Measurements from ENCODE around the gene THSD4. TPM values are rescaled to one million over a fixed set of nuclear protein-coding genes. Genes with fewer than 3 reads are reported as not detected.
"Not testable (repeated sequence)": the region's sequence is repeated elsewhere in the genome, so short reads cannot be mapped to it uniquely, and the experiment has no call there.

THSD4 gene
- total RNA-seq, 1 donor from 2014 or later: 116 TPM

DNA sequence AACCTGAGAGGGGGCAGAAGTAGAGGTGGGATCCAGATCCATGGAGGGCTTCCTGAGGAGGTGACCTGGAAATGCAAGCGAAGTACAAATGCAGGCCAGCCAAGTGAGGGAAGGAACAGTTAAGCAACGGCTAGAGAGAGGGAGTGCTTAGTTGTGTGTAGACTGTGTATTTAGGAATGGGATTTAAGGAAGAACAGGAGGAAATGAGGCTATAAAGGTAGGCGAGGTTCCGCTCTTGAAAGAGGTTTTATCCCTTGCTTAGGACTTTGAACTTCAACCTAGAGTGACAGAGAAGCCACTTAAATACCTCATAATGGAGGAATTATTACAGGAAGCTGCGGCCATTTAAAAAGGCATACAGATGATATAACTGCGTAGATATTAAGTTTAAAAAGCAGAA, 295.1 kb downstream of the THSD4 start:
- intact Hi-C loops (cut with DNase I): no loop called here

DNA sequence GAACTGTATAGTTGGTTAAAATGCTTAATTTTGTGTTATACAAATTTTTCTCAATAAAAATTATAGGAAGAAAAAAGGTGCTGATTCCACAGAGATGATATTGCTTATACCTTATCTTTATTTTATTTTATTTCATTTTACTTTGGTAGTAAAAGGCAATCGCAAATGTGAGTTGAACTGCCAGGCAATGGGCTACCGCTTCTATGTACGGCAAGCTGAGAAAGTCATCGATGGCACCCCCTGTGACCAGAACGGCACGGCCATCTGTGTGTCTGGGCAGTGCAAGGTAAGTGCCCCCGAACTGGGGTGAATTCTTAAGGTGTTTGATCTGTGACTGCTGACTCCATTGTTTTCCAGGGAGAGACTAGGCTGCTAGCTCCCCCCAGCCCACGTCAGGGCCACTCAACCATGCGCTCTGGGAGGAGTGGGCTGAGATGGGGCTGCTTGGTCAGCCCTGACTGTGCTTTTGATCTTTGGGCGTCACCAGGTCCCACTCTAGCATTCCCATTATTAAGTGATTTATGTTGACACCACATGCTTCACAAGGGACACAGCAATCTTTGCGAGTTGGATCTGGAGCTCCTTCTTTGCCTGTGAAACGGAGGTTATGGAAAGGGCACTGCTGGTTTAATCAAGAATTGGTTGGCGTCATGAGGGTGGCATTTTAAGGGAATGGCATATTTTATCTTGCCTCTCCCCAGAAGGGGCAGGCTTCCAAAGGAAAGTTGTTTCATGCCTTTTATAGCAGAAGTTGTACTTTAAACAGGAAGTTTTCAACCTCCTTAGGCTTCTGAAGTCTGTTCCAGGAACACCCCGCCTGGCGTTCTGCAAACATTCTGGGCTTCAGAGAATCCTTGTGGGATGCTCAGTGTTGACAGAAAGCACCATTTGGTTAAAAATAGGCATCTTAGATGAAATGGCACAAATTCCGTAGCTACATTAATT, 296.5 kb downstream of the THSD4 start:
- intact Hi-C loops (cut with DNase I): no loop called here
- no peak for DNase-seq (ENCODE audit: low spot score)

More for the DNA sequence above, 295.1 kb downstream of the THSD4 start:
- DNase-seq (ENCODE audit: low spot score): no peak

DNA sequence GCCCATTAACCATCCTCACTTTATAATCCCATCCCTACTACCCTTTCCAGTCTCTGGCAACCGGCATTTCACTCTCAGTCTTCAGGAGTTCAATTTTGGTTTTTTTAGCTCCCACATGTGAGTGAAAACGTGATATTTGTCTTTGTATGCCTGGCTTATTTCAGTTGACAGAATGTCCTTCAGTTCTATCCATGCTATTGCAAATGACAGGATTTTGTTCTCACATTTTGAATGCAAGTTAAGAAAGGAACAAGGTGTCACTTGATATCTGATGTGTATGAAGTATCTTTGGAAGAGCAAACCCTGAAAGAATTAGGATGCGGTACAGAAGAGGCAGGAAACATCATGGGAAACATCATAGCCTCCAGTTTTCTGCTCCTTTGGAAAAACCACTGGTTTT, 298.1 kb downstream of the THSD4 start:
- intact Hi-C loops (cut with DNase I): no loop called here
- DNase-seq (ENCODE audit: low spot score): no peak

DNA sequence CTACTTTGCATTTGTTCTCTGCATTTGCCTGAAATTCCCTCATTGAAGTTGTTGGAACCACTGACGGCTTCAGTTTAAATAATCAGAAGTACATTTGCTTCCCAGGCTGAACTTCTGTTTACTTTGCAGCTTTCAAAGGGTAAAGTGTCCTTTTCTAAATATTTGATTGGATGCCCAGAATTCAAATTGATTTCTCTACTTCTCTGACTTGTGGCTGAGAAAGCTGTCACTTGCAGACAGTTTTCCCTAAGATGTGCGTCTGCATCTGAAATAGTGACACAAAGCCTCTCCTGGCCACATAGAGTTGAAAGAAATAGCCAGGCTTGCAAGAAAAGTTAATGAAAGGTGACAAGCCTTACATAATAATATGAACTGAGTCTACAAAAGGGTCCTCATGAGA, 299.6 kb downstream of the THSD4 start:
- intact Hi-C loops (cut with DNase I): no loop called here
- no peak for DNase-seq (ENCODE audit: low spot score)

DNA sequence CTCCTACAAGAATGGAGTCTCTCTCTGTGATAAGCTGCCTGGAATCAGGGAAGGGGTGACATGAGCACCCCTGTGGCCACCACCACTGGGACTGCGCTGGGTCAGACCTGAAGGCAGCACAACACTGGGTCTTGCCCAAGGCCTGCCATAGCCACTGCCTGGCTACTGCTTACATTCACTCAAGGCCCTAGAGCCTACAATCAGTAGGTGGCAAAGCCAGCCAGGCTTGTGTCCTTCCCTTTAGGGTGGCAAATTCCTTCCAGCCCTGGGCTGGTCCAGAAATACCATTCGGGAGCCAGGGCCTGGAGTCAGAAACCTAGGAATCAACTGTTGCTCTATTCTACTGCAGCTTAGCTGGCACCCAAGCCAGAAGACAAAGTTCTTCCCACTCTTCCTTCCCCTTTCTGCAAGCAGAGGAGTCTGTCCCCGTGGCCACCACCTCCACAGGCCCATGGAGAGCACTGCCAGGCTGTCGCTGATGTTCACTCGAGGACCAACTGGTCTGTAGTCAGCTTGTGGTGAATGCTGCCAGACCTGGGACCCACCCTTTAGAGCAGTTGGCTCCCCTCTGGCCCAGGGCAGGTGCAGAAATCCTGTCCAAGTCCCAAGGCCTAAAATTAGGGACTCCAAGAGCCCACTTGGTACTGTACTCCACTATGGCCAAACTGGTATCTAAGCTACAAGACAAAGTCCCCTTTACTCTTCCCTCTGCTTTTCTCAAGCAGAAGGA, 307.4 kb downstream of the THSD4 start:
- no peak for DNase-seq (ENCODE audit: low spot score)
- intact Hi-C loops (cut with DNase I): no loop called here

DNA sequence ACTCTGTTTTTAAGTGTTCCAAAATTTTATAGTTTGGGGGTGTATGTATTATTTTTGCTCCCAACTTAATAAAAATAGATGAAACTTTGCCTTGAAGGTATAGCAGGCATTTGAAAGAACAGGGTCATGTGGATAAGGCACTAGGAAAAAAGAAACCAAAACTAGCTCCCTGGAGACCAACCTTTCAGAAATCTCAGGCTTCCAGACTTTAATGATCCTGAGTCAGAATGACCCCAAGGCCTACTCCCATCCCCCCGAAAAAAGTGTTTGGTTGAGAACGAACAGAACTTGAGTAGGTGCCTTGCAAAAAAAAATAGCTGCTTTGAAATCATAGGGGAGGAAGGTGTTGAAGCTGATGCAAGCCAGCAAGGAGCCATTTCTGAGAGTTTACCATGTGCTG, 309.5 kb downstream of the THSD4 start:
- intact Hi-C loops (cut with DNase I): no loop called here
- no peak for DNase-seq (ENCODE audit: low spot score)

DNA sequence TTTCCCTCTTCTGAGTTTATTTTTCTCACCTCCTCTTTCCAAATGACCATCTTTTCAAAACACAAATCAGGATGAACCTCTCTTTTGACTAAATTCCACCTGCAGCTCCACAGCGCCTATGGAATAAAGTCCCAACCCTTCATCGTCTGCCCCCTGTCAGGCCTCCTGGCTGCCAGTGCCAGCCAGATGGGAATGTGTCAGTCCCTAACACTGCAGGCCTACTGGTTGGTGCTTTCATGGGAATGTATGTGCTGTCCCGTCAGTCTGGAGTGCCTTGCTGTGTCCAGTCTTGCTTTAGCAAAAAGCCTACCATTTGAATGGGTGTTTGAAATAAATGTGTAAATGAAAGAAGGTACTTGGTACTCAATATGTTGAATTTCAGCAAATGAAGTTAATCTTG, 310.1 kb downstream of the THSD4 start:
- no peak for DNase-seq (ENCODE audit: low spot score)
- intact Hi-C loops (cut with DNase I): no loop called here

DNA sequence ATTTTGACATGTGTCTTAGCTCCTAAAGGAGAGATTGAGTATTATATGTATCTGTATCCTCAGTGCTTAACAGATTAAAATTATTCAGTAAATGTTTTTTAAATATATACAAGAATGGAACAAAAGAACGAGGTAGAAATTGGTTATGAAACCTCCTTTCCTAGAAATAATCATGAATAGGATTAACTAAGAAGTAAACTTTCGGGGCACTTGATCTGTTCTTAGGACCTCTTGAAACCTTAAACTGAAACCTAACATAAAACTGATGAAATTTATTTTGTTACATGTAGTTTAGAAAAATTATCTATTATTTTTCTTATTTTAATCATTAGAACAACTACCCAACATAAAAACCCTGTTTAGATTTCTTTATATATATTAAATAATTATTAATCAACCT, 311.5 kb downstream of the THSD4 start:
- DNase-seq (ENCODE audit: low spot score): no peak
- intact Hi-C loops (cut with DNase I): no loop called here

DNA sequence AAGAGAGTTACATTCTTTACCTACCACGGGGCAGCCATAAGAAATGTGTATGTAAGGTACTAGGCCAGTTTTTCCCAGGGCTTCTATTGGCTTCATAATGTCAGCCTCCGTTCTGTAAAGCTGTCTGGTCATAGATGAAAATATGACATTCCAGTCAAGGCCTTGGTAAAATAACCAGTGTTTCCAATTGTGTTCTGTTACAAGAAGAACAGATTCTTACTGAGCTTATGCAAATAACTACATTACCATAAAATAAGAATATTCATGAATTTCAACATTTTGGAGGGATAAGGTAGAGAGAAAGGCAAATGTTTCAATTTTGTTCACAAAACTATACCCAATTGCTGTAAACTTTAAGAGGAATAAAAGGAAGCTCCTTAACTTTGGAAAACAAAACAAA, 315.5 kb downstream of the THSD4 start:
- intact Hi-C loops (cut with DNase I): loop anchor here (10.0 kb wide), 1 partner anchor 96 kb away; no protein-coding TSS in a partner anchor
- no peak for DNase-seq (ENCODE audit: low spot score)

DNA sequence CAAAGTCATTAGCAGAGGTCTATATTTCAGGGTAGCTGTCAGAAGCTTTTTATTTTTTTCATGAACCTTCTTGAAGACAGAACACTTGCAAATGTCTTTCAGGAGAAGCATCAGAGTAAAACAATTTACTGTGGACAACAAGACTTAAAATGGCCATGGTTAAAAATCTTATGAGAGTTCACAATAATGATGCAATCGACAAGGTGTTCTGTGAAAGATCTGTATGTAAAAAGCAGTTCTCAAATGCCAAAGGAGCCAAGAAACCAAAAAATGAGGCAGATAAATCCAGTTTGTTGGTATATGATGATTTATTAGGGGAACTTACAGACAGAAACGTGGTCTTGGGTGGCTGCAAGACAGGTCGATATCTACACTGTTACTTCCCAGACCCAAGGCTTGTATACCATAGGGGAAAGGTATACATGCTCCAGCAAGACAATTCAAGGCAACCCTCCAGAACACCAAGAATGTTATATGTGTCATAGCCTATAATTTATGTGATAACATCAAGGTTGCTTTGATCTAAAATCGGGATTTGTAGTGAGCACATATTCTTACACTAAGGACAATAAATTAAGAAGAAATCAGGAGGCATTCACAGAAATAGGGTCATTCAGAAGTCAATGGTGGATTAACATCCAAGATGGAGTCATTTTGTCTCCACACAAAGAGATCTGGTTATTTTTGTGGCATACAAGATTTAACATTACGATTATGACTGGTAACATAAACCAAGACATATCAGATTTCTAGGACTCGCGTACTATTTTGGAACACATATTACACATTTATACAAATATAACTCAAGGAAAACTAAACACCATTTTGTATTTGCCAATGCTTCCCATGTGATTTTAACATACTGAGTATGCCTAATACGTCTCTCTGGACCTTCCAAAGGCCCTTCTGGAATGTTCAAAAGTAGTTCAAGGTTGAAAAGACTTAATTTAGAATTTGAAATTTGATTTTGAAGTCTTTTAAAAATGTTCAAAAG, 316.4 kb downstream of the THSD4 start:
- intact Hi-C loops (cut with DNase I): loop anchor here (10.0 kb wide), 1 partner anchor 97 kb away; no protein-coding TSS in a partner anchor
- no peak for DNase-seq (ENCODE audit: low spot score)

DNA sequence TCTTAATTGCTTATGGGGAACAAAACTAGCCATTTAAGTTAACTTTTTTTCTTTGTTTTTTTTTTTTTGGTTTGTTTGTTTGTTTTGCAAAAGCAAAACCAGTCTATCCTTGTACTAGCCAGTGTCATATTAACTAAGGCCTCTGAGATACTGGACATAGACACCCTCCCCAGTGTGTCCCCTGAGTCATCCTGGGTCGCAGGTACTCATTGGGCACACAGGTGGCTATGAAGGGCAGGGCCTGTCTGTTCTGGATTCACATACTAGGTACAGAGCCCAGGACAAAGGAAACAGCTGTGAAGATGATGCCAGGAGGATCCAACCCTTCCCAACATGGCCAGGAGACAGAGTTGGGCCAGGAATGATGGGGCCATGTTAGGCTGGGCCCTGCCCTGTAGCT, 318.1 kb downstream of the THSD4 start:
- intact Hi-C loops (cut with DNase I): loop anchor here (10.0 kb wide), 1 partner anchor 99 kb away; no protein-coding TSS in a partner anchor
- DNase-seq (ENCODE audit: low spot score): no peak

DNA sequence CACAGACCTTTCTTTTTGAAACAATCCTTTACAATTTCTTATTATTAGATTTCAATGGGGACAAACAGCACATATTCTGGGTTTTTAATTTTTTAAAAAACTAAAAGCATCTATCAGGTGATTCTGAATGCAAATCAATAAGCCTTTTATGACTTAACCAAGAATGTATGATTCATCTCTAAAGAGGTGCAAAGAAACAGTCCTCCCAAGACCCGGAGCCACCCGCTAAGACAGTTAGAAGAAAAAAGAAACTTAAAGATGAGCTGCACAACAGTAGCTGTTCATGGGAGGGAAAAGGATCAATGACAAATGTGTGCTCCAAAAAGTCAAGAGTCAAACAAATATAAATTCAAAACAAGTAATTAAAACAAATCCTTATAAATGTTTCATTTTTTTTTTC, 319.5 kb downstream of the THSD4 start:
- intact Hi-C loops (cut with DNase I): loop anchor here (10.0 kb wide), 1 partner anchor 100 kb away; no protein-coding TSS in a partner anchor

DNA sequence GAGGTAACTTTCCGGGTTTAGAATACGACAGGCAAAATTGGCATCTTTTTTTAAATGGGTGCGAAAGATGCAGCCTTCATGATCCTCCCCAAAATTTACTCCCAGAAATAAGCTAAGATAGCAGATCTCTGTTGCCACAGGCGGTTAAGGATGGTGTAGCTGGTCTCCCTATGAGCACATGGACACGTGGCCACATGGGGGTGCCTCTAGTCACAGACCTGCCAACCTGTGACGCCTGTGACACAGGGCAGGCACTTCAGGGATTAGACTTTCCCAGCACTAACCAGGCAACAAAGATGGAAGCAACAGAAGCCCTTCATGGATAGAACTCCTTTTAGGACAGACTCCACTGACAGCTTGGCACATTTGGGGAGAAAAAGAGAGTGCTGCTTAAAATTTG, 320.3 kb downstream of the THSD4 start:
- no peak for DNase-seq (ENCODE audit: low spot score)
- intact Hi-C loops (cut with DNase I): loop anchor here (10.0 kb wide), 1 partner anchor 101 kb away; no protein-coding TSS in a partner anchor

More for the DNA sequence above, 319.5 kb downstream of the THSD4 start:
- no peak for DNase-seq (ENCODE audit: low spot score)

DNA sequence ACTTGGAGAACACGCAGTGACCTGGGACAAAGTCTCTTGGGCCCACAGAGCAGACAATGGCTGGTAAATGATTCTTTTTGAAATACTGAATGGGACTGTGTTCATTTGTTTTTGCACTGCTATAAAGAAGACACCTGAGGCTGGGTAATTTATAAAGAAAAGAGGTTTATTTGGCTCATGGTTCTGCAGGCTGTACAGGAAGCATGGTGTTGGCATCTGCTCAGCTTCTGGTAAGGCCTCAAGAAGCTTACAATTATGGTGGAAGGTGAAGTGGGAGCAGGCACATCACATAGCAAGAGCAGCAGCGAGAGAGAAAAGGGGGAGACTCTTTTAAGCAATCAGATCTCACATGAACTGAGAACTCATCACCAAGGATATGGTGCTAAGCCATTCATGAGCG, 321.6 kb downstream of the THSD4 start:
- no peak for DNase-seq (ENCODE audit: low spot score)
- intact Hi-C loops (cut with DNase I): loop anchor here (10.0 kb wide), 1 partner anchor 102 kb away; no protein-coding TSS in a partner anchor

DNA sequence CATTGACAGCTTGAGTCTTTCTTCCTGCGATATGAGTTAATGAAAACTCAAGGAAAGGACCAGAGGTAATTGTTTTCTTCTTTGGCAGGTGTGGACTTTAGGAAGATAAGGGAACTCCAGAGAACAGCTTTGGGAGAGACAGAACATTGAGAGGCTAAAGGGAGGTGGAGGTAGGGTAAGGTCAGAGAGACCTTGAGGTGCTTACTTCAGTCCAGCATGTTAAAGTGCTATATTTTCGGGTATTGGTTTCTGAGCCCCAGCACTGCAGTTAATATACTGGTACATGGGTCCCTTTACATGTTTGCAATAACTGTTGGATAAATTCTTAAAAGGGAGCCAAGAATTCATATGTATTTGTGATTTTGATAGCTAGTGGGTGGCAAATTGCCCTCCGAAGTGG, 322.1 kb downstream of the THSD4 start:
- no peak for DNase-seq (ENCODE audit: low spot score)
- intact Hi-C loops (cut with DNase I): loop anchor here (10.0 kb wide), 1 partner anchor 103 kb away; no protein-coding TSS in a partner anchor

DNA sequence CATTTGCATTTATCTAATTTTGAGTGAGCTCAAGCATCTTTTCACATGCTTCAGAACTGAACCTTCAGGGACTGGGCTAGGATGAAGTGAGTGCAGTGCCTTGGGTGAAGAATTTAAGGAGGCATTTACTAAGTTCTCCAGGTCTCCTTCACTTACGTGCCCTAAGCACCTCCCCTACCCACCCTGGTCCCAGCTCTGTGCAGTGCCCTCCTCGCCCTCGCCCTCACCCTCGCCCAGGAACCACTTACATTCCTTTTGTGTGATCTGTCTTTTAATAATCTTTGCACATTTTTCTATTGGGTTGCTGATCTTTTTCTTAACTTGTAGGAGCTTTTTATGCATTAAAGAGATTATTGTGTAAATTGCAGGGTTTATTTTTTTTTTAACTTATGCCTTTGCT, 322.6 kb downstream of the THSD4 start:
- DNase-seq (ENCODE audit: low spot score): no peak
- intact Hi-C loops (cut with DNase I): loop anchor here (10.0 kb wide), 1 partner anchor 103 kb away; no protein-coding TSS in a partner anchor

DNA sequence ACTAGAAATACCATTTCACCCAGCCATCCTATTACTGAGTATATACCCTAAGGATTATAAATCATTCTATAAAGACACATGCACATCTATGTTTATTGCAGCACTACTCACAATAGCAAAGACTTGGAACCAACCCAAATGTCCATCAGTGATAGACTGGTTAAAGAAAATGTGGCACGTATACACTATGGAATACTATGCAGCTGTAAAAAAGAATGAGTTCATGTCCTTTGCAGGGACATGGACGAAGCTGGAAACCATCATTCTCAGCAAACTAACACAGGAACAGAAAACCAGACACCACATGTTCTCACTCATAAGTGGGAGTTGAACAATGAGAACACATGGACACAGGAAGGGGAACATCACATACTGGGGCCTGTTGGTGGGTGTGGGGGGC, 324.2 kb downstream of the THSD4 start:
- not testable (repeated sequence) for DNase-seq (ENCODE audit: low spot score)
- intact Hi-C loops (cut with DNase I): loop anchor here (10.0 kb wide), 1 partner anchor 105 kb away; no protein-coding TSS in a partner anchor

DNA sequence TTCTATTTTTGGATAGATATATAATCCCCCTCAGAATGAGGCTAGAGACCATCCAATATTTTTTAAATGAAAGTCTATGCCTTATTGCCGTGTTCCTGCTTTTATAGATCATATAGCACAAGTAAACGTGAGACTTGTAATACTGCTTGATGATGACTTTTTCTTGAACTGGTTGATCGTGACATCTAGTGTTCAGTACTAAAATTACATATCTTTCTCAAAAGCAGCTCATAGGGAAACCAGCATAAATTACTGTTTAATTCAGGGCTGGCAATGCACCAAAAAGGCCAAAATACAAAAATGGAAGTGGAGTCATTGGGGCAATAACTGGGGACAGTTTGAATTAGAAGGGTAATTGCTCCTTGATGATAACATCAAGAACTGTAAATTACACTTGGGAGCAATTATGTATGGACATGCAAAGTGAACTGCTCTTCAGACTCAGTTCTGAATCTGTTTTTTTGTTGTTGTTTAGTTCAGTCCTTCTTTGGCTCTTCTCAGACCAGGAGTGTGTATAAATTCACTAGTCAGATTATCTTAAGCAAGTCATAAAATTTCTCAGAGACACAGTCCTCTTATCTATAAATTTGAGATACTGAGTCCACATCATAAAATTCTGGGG, 325.3 kb downstream of the THSD4 start:
- intact Hi-C loops (cut with DNase I): loop anchor here (2.0 to 5.0 kb wide), 5 partner anchors 53 to 548 kb away; partner anchors contain the start of genes LRRC49, THAP10 and THSD4
- DNase-seq (ENCODE audit: low spot score): no peak

All from cardiac septum (tissue), 1 donor.